GM12864 (cell line): ENCODE results near the gene SCFD2.

Experiments used
- DNase-seq: peaks from one replicate; pipeline ENCODE4 v3.0.0-alpha.2; 2011; ENCODE audit warnings: low read depth
- H3K4me3 ChIP-seq: 2 replicates; pipeline ENCODE4 v1.5.1; 2011; ENCODE audit warnings: mild to moderate bottlenecking, low read depth, low read length, control low read depth
- TF ChIP-seq, protein P1 (sequence below): IDR thresholded peaks from 2 replicates; pipeline ENCODE4 v1.5.1; 2011; ENCODE audit warnings: low read depth, mild to moderate bottlenecking, moderate library complexity, low read length, control low read depth, inconsistent platforms; ENCODE audit errors: missing control alignments

The SCFD2 gene

DNA sequence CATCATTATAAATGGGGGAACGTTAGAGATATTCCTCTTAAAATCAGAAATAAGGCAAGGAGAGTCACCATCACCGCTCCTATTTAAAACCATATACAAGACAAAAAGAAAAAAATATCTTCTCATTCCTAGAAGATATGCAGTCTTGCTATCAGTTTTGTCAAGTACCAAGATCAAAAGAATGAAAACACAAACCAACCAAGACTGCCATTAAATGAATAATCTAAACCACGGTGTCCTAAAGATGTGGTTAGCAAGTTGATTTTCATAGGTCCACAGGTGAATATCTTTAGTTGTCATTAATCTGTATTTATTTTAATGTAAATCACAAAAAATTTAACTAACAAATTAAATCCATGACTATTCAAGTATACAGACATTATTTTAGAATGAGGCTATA, 39.3 kb downstream of the SCFD2 start:
- H3K4me3 ChIP-seq, result no peak overlapping the region
- no peak for DNase-seq
- TF ChIP-seq, protein P1, sequence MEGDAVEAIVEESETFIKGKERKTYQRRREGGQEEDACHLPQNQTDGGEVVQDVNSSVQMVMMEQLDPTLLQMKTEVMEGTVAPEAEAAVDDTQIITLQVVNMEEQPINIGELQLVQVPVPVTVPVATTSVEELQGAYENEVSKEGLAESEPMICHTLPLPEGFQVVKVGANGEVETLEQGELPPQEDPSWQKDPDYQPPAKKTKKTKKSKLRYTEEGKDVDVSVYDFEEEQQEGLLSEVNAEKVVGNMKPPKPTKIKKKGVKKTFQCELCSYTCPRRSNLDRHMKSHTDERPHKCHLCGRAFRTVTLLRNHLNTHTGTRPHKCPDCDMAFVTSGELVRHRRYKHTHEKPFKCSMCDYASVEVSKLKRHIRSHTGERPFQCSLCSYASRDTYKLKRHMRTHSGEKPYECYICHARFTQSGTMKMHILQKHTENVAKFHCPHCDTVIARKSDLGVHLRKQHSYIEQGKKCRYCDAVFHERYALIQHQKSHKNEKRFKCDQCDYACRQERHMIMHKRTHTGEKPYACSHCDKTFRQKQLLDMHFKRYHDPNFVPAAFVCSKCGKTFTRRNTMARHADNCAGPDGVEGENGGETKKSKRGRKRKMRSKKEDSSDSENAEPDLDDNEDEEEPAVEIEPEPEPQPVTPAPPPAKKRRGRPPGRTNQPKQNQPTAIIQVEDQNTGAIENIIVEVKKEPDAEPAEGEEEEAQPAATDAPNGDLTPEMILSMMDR, result no peak

DNA sequence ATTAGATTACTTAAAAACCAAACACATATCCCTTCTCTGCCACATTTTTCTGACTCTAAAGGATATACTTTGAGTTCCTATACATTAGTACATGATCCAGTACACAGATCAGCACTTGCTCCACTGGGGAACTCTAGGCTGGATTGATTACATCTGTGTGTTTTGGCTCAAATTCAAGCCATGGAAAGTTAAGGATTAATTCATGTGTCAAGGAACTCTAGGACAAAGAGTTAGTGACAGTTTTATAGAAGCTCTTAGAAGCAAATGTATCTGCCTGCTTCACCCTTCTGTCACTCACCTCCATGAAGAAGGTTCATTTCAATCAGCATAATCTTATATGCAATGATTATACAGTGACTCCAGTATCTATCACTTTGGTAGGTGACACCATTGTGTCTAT, 43.2 kb downstream of the SCFD2 start:
- no peak for DNase-seq
- TF ChIP-seq, protein P1, result no peak
- H3K4me3 ChIP-seq, result no peak overlapping the region

DNA sequence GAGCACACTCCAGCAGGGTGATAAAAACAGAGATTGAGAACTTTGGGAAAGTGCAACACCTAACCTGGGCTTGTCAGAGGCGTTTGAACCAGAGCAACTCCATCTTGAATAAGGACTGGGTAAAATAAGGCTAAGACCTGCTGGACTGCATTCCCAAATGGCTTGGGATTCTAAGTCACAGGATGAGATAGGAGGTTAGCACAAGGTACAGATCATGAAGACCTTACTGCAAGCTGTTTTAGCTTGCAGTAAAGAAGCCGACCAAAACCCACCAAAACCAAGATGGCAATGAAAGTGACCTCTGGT, 43.9 kb downstream of the SCFD2 start:
- TF ChIP-seq, protein P1, result no peak
- no peak overlapping the region for H3K4me3 ChIP-seq
- no peak for DNase-seq

DNA sequence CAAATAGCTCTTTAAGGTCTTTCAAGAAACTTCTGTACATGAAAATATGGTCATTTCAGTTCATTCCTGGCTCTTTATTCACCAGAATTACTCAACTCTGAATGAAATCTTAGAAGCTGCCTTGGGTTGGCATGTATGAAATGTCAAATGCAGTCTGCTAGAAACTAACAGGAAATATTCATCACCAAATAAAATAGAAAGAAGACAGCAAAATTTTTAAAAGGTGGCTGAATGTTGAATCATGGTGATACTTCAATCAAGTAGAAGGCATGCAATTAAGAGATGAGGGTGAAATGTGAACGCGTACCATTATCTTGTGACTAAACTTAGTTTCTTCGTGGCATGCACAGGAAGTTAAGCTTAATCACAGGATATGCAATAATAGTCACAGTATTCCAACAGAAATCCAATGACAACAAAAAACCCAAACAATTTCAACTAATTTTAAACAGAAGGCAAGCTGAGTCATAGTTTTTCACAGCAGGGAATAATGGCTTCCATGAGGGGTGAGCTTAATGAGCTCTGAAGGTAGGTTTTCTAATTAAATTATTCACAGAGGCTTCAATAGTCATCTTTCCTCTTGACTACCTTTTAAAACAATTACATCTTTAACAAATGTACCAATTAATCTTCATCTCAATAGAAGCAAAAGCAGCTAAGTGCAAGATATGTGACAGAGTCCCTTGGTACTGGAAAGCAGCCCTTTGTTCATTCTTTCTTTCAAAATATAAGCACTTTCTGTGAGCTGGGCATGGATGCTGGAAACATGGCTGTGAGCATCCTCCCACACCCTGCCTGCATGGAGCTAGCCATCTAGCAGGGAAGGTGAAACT, 44.5 kb downstream of the SCFD2 start:
- no peak for DNase-seq
- H3K4me3 ChIP-seq, result no peak overlapping the region
- TF ChIP-seq, protein P1, result no peak

DNA sequence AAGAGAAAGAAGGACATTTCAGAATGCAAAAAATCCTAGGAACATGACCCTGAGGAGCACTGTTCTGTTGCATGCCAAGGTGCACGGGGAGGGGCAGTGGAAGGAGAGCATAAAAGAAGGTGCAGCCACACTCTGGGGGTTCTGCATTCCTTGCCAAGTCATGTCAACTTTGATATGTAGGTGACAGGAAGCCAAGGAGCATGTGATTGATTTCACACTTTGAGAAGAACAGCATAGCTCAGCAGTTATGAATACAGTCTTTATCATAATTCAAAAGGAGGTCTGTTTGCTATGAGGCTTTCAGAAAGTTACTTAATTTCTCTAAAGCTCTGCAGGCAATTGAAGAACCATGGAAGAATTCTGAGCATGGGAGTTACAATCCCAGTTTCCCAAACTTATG, 50.6 kb downstream of the SCFD2 start:
- DNase-seq, result no peak
- no peak overlapping the region for H3K4me3 ChIP-seq
- TF ChIP-seq, protein P1, result no peak

DNA sequence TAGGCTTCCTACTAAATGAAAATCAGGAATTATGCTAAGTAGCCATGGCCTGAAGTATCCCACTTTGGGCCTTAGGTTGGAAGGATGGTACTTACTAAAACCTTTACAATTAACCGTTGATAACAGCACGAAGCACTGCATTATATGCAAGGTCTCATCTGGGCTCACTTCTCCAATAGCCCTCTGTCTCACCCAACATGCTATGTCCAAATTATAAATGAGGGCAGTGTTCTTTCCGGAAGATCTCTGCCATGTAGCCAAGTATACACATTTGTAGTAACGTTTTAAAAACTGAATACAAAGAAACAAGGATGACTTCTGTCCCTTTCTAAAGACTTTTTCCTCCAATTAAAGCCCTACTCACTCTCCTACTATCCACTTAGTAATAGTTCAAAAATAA, 51.6 kb downstream of the SCFD2 start:
- DNase-seq, result no peak

More for the DNA sequence above, 51.6 kb downstream of the SCFD2 start:
- TF ChIP-seq, protein P1, result no peak
- H3K4me3 ChIP-seq, result no peak overlapping the region
